RKO (cell line): ENCODE data around the gene GPR55.
"Not testable (repeated sequence)": the region's sequence is repeated elsewhere in the genome, so short reads cannot be mapped to it uniquely, and the experiment has no call there.

Source experiments
- DNase-seq: peaks from one replicate; pipeline ENCODE4 v3.0.0-alpha.2; 2016; ENCODE audit warnings: low spot score

GPR55 gene

DNA sequence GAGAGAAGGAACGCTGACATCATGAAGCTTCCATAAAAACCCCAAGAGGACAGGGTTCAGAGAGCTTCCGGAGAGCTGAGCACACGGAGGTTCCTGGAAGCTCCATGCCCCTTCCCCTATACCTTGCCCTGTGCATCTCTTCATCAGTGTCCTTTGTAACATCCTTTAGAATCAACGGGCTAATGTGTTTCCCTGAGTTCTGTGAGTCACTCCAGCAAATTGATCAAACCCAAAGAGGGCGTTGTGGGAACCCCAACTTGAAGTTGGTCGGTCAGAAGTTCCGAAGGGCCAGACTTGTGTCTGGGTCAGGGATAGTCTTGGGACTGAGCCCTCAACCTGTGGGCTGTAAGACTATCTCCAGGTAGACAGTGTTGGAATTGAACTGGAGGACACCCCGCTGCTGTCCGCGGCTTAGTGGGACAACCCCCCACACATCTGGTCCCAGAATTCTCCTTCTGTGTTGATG, 25.9 kb upstream of the GPR55 start:
- DNase-seq = no peak

DNA sequence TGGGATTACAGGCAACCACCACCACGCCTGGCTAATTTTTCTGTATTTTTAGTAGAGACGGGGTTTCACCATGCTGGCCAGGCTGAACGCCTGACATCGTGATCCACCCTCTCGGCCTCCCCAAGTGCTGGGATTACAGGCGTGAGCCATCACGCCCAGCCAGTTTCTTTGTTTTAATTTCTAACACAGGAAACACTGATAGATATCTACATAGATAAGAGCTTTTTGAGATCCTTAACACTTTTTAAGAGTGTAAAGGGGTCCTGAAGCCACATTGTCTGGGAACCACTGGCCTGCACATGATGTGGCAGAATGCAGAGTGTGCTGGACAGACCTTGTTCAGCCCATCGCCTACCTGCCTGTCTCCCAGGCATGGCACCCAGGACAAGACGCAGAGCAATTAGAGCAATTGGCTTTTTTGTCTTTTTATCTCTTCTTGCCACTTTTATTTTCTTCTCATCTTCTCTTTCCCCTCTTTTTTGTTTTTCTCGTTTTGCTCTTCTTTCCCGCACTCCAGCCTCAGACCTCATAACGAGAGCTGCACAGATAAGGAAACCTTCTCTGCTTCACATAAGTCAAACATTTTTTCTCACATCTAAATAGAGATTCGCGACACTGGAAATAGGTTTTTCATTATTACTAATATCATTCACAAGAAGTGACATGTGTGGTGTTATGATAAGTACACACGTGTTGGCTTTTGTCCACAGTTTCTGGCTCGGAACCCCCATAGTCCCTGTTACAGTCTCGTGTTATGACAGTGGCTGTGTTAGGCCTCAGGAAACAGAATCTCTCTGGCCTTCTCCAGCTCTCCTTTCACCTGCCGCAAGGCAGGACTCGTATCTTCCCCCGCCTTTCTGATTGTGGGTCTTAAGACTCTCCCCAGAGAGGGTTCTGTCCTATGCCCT, 25.2 kb upstream of the GPR55 start:
- no peak for DNase-seq

DNA sequence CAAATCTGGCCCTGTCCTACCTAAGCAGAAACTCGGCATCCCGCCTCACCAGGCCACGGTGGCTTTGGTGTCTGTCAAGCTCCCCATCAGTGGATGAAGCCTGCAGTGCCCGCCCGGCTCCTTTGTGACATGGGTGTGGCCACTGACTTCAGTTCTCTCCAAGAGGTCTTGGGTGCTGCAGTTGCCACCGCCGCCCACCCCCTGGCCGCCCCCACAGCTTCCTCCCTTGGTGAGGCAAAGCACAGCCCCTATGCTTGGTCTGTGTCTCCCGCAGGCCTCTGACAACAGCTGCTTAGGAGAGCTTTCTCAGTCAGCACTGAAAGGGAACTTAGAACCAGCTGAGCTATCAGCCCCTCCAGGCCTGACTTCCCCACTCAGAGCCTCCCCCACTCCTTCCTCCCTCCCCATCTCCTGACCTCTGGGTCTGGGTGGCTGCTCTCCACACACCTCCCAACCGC, 22.9 kb upstream of the GPR55 start:
- no peak for DNase-seq

DNA sequence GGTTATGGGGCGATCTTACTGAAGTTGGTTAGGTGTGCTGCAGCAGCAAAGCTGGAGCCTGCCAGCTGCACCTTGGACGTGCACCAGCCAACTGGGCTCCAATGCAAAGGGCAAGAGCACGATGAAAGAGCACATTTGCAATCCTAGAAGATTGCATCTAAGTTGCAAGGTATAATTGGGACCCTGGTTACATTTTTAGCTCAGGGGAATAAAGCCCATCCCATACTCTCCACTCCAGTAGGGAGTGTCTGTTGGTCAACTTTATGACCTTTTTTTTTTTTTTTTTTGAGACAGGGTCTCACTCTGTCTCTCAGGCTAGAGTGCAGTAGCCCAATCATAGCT, 22.2 kb upstream of the GPR55 start:
- DNase-seq = no peak

DNA sequence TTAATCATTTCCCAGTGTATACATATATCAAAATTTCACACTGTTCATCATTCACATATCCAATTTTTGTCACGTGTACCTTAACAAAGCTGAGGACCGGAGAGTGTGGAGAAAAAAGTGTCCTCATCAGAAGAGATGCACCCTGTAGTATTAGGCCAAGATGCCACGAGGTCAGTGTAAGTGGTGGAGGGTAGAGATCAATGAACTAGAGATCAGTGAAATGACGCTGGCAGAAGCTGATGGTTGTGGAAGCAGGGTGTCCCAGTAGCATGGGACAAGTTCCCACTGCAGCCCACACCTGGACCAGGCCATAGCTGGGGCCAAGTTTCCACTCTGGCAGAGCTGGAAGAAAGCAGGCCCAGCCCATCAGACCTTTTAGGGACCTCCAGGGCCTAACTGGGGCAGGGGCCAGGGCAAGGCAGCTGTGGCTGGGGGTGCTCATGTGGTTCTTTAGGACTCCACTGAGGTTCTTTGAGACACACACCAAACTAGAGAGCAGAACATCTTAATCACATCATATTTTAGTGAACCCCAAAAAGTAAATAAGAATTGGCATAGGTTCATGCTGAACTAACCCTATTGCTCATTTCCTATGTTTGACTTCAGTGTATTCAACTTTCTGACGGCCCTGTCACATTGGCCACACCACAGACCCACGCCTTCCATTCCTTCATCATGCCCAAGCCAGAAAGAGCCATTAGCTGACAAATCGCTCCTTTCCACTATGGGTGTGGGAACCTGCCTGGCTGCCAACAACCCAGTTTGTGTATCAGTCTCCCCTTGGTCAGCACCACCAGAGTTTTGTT, 21.6 kb upstream of the GPR55 start:
- no peak for DNase-seq

DNA sequence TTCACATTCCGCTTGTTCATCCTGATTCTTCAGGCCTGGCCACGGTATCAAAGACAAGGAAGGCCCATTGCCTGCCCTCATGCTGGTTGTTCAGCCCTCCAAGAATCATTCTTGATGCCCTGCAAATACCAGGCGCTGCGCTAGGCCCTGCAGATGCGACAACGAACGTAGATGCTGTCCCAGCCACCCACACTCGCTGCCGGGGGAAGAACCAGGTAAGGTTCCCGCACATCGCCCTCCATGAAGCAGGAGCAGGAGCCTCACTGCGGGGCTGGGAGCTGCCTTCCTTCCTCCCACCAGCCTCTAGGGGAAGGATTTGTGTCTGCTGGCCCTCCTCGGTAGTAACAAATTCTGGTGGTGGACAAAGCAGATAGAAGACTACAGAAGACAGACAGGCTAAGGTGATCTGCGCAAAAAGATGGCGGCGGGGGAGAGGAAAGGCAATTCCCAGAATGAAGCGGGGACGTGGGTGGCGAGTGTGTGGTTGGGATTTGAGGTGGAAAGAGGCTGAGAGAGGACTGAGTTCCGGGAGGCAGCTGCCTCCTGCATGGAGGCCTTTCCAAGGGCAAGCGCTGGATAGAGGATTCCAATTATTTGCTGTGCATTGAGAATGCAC, 19.8 kb upstream of the GPR55 start:
- DNase-seq = no peak

DNA sequence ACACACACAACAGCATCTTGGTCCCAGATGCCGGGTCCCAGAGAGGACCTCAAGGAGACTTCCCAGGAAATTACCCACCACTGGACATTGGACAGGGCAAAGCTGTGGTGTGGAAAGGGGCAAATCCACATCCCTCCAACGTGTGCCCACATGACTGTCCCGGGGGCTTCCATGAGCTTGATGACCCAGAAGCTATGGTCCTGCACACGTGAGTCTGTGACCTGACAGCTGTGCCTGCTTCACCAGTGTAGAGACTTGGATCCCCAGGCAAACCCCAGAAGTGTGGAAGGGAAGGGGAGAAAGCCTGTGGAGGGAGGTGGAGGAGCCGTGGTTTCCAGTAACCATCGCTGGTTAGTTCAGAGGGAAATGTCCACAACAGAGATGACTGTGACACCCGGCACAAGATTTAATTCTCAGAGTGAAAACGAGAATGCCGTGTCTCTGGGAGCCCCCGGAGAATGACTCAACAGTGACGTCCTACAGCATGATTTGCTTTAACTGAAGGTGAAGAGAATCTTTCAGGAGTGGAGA, 19.1 kb upstream of the GPR55 start:
- DNase-seq = no peak

DNA sequence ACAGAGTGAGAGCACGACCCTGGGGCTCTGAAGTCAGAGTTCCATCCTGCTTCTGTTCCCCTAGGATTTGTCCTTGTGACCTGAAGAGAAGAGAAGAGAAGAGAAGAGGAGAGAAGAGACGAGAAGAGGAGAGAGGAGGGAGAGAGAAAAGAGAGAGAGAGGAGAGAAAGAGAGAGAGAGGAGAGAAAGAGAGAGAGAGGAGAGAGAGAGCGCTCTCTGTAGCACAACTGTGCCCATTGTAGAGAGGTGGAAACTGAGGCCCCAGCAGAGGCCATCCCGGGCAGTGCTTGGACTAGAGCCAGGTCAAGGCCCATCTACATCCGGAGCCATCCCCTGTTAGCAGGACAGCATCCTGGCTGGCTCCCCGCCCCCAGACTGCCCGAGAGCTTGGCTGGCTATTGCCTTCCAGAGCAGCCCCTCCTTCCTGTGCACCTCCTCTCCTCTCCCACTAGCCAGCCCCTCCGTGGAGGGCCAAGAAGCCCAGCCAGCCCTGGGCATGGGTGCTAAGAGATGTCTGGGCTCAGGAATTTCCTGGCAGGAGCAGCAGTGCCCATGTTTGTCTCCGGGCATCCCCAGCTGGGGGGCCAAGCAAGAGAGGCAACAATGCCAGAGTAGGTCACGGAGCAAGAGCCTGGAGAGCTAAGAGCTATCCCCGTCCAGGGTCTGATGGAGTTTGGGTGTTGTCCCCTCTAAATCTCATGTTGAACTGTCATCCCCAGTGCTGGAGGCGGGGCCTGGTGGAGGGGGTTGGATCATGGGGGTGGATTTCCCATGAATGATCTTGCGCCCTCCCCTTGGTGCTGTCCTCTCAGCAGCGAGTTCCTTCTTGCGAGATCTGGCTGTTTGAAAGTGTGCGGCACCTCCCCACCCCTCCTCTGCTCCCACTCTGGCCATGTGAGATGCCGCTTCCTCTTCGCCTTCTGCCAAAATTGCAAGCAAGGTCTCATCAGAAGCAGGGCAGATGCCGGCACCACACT, 18.2 kb upstream of the GPR55 start:
- DNase-seq = no peak

DNA sequence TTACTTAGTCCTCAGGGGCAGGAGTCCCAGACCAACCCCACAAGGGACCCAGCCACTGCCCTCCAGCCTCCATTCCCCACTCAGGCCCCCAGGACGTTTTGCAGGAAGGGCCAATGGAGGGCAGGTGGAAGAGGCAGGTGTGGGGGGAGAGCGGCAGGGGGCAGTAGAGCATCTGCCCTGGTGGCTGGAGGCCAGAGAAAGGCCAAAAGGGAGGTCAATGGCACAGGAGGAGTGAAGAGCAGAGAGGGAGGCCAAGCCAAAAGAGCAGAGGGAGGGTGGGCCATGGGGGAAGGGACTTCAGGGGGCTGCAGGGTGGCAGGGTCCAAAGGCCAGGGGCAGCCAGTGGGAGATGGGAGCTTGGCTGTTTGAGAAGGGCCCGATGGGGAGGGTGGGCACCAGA, 17.3 kb upstream of the GPR55 start:
- no peak for DNase-seq

DNA sequence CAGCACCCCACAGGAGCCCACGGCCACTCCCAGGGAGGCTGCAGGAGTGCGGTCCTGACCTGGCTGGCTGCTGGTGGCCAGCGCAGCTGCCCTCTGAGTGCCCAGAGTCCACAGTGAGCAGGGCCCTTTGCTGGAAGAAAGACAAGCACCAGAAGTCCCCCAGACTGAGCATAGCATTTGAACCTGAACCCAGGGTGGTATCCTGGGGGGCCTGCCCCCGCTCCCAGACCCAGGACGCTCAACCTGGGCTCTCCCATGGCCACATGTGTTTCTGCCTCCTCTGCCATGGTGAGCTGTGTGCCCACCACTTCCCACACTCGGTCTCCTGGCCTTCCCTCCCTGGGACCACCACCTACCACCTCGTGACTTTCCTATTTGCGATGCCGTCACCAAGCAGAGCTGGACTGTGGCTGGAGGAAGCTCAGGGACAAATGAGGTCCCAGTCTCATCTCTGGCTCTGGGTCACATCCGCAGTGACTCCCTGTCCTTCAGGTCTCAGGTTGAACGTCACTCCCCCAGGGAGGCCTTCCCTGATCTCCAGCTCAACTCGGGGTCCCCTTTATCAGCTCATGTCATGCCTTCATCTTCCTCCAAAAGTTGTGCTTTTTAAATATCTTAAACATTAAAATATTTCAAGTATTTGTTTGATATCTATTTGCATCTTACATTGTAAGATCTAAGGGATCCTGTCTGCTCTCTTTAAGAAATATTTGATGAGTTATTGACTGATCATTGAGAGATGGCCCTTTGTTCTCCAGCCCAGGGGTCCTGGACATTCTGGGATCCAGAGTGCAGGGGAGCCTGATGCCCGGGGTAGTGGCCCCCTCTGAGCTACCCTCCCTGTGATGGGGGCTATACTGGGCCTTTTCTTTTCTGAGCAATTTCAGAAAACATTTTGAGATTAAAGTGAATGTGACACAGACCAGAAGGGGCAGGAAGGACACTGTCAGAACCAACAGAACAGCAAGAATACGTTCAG, 16.4 kb upstream of the GPR55 start:
- DNase-seq = no peak

DNA sequence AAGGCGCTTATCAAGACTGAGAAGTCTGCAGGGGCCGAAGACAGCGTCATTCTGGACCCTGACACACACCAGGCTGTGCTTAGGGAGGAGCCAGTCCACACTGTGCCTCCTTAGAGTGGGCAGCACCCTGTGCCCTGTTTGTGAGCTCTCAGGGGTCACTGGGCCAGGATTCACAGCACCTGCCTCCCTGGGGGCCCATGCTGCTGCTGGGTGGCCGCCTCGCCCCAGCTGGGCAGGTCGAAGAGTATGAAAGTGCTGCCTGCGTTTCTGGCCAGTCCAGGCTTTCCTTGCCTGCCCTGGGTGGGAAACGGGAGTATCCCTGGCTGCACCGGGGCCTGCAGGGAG, 15.4 kb upstream of the GPR55 start:
- no peak for DNase-seq

DNA sequence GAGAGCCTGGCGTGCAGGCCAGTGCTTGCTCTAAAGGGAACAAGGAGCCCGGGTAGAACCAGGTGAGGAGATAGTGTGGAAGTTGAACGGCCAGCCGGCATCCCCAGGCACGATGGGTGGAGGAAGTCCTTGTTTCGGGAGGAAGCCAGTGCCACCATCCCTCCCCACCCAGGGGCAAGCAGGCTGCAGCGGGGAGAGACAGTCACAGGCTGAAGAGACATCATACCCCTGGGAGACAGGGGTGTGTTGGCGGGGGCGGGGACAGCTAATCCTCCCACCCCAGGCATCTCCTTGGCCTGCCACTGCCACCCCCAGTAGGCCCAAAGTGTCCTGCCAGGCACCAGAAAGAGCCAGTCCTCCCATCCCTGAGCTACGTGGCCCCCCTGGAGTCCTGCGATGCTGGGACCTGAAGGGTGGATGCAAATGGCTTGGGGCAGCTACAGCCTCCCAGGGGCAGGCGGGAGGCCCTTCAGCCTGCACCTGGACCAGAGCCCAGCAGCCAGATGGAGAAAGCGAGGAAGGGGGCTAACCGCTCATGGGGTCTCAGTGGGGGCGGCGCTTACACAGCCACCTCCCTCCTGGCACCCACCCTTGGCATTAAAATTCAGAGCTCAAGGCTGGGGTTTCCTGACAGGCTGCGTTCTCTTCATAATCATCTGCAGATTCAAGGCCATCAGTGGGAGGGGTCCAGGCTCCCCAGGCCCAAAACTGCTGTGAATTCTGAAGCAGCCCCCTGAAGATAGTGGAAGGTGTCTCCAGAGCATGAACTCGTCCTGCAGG, 14.8 kb upstream of the GPR55 start:
- no peak for DNase-seq

DNA sequence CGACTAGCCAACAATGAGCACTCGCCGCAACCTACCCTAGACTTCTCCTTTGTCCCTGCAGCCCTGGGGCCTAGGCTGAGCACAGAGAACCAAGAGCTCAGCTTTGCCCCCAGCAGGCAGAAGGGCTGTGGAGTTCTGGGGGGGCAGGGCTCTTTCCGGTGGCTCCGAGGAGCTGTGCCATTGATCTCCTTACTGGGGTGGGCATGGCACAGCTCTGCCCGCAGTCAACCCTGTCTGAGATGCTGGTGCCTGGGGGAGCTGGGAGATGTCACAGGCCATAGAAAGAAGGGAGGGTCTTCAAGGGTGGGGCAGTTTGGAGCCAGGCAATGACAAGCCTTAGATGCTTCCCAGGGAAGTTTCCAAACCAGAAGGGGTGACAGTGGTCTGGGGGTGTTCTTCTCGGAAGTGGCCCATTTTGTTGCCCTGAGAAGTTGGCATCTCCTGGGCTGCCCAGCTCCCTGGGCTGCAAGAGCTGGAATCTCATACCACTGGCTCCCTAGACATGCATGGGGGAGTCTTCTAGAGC, 14.1 kb upstream of the GPR55 start:
- DNase-seq = no peak

DNA sequence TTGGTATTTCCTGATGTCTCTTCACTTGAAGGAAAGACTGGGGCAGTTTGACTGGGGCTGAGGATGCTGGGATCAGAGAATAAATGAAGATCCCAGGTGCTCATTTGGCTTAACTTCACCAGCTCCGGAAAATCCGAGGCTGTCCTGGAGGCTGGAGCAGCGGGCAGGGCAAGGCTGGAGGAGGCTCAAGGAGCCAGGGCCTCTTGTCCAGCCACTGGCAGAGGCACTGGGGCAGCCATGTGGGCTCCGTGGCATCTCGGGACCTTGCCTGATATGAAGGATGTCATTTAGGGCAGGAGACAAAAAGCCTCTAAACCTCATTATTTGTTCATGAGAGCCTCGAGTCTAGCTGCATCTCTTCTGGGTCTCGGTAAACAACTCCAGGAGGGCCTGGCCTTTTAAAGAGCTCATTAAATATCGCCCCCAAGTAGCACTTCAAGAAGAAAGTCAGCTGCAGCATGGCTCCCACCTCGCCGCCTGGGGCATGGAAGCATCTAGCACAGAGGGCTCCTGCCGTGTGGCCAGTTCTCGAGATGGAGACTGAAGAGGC, 13.5 kb upstream of the GPR55 start:
- DNase-seq = no peak

DNA sequence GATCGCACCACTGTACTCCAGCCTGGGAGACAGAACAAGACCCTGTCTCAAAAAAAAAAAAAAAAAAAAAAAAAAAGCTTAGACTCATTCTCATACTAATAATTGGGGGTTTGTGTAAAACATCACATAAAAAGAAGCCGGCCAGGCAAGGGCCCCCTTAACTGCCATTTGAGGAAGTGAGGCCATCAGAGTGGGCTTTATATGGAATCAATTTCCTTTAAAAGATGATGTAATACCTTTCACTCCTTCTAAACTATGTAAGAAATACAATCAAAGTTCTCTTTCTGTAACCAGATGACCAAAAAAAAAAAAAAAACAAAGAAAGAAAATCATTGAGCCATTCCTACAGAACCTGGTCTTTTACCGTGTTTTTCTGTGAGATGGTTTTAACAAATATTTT, 13.1 kb upstream of the GPR55 start:
- no peak for DNase-seq

DNA sequence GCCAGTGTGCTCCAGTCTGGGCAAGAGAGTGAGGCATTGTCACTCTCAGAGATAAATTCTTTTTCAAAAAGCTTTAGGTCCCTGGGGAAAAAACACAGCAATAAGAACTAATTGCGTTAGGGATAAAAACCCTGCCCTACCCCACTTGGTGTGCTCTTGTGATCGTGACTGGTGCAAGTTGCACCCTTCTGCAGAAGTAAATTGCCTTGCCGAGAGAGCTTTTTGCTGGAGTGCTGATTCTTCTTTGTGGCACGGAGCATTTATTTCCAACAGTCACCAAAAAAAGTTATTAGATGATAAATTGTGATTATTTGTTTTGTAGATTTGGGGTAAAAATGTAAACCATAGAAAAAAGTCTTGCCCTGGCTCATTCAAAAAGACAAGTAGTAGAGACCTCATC, 12.3 kb upstream of the GPR55 start:
- DNase-seq = no peak

DNA sequence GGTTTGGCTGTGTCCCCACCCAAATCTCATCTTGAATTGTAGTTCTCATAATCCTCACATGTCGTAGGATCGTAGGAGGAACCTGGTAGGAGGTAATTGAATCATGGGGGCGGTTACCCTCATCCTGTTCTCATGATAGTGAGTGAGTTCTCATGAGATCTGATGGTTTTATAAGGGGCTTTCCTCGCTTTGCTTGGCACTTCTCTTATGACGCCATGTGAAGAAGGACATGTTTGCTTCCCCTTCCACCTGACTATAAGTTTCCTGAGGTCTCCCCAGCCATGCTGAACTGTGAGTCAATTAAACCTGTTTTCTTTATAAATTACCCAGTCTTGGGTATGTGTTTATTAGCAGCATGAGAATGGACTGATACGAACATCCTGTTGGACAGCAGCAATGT, 11.2 kb upstream of the GPR55 start:
- DNase-seq = not testable (repeated sequence)

DNA sequence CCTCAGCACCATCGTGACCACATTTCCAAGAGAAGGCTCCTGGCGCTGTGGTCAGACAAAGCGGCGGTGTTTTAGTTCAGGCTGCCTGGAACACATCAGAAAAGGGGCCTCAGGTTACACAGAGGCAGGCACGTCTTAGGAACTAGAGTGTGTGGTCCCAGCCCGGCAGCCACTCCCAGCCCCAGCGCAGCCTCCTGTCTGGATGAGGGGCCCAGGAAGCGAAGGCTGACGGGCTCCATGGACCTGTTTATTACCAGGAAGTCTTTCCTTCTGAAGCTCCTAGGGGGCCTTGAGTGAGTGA, 10.0 kb upstream of the GPR55 start:
- DNase-seq = no peak
